Natural killer cell (primary cell): ENCODE measurements around the gene PIGU. TPM values are rescaled to one million over a fixed set of nuclear protein-coding genes. Genes with fewer than 3 reads are reported as not detected.
A peak's percentile ranks its signal among the peaks of the same experiment; 100 is the strongest.

Experiments used
- ATAC-seq, 3 donors: fragments of 150-1000 bp in 2 of 3; fragments of 200-7000 bp in 1 of 3; cut with Tn5 transposase; 1 replicate in 1 of 3; 2 replicates in 2 of 3; pipeline ENCODE4 v1.10.0; 2021; ENCODE audit warnings: mild to moderate bottlenecking in 2 of 3, moderate library complexity in 2 of 3
- DNase-seq, 2 donors: peaks; one replicate each; pipeline versions ENCODE4 v3.0.0 to v3.0.0-alpha.2; 2013 to 2021; ENCODE audit warnings: mixed read lengths in 1 of 2
- H3K27ac ChIP-seq: one replicate; pipeline ENCODE4 v1.5.1; 2013; ENCODE audit warnings: mild to moderate bottlenecking, low read length
- H3K27me3 ChIP-seq: one replicate; pipeline ENCODE4 v1.6.1; 2013; ENCODE audit warnings: low read length; ENCODE audit not compliant: control insufficient read depth, insufficient read depth
- H3K36me3 ChIP-seq: one replicate; pipeline ENCODE4 v1.6.1; 2013; ENCODE audit warnings: low read length; ENCODE audit not compliant: control insufficient read depth, insufficient read depth
- H3K4me1 ChIP-seq: one replicate; pipeline ENCODE4 v1.6.1; 2013; ENCODE audit warnings: low read length; ENCODE audit not compliant: control insufficient read depth, insufficient read depth
- H3K4me3 ChIP-seq: one replicate; pipeline ENCODE4 v1.5.1; 2013; ENCODE audit warnings: low read length
- H3K9me3 ChIP-seq: one replicate; pipeline ENCODE4 v1.6.1; 2013; ENCODE audit warnings: low read length; ENCODE audit not compliant: control insufficient read depth, insufficient read depth
- H3K27ac Mint-ChIP-seq, 2 donors: one replicate each; pipeline ENCODE4 v1.8.0; 2022; ENCODE audit warnings: mild to moderate bottlenecking in 2 of 2, mixed read lengths in 2 of 2, moderate library complexity in 1 of 2
- H3K27me3 Mint-ChIP-seq, 2 donors: one replicate each; pipeline ENCODE4 v1.8.0; 2022; ENCODE audit warnings: low read depth in 2 of 2, mixed read lengths in 2 of 2
- H3K36me3 Mint-ChIP-seq: one replicate; pipeline ENCODE4 v1.8.0; 2022; ENCODE audit warnings: mixed read lengths
- H3K4me1 Mint-ChIP-seq, 2 donors: one replicate each; pipeline ENCODE4 v1.8.0; 2022; ENCODE audit warnings: mixed read lengths in 2 of 2
- H3K4me3 Mint-ChIP-seq: one replicate; pipeline ENCODE4 v1.8.0; 2022; ENCODE audit warnings: mild to moderate bottlenecking, moderate library complexity, mixed read lengths
- H3K9me3 Mint-ChIP-seq, 2 donors: one replicate each; pipeline ENCODE4 v1.8.0; 2022; ENCODE audit warnings: mixed read lengths in 2 of 2
- CTCF ChIP-seq: fragments of 200-600 bp; IDR thresholded peaks from one replicate; pipeline ENCODE4 v1.8.0; 2022; ENCODE audit warnings: antibody characterized with exemption
- WGBS: methylation state at CpG from one replicate; pipeline ENCODE4 v1.1.7; 2013; ENCODE audit warnings: missing lambda C conversion rate; ENCODE audit not compliant: insufficient coverage; 5-methylcytosine and 5-hydroxymethylcytosine counted together
- intact Hi-C: fragments of 100-400 bp; cut with micrococcal nuclease; formaldehyde crosslinking; loops from one replicate; pipeline ENCODE4 v1.14.2; 2022
- total RNA-seq, 4 donors: library from RNA; stranded (reverse); fragments of 120-200 nt in 1 of 4; gene quantifications; one replicate each; pipeline versions ENCODE4 v1.2.3 to v1.2.4, GENCODE V29; 2013 to 2022

Gene PIGU
- total RNA-seq, 3 donors from 2014 or later (not counting 1 experiment from before 2014, with no cell fraction given), result 7.0 to 11.1 (median 8.2) TPM

- H3K9me3 ChIP-seq, result no peaks in the 10 kb centered on the region
- no peaks in the 10 kb centered on the region for H3K36me3 ChIP-seq
- 95% methylated on average over 22 of the region's 22 CpGs for WGBS
- no peaks in the 10 kb centered on the region for H3K36me3 Mint-ChIP-seq
- no peaks in the 10 kb centered on the region for H3K27me3 Mint-ChIP-seq
- no peak overlapping the region for H3K27ac ChIP-seq
- no peak for ATAC-seq
- H3K27ac Mint-ChIP-seq, result no peak overlapping the region
- no peak overlapping the region for H3K4me3 Mint-ChIP-seq
- DNase-seq, result no peak
- no peaks in the 10 kb centered on the region for H3K9me3 Mint-ChIP-seq
- H3K4me3 ChIP-seq, result no peak overlapping the region
- intact Hi-C loops, result no loop called here
- H3K27me3 ChIP-seq, result no peaks in the 10 kb centered on the region
- H3K4me1 ChIP-seq, result no peaks in the 10 kb centered on the region
- H3K4me1 Mint-ChIP-seq, result peaks cover 9 to 11% of the 10 kb centered on the region in 2 donors
- no peak for TF ChIP-seq CTCF
These were observed 128.9 kb downstream of the PIGU start for GRCh38 chr20:34547844-34548613.

- TF ChIP-seq CTCF, result no peak
- Histone ChIP-seq H3K4me1 (no peaks in the 10 kb centered on the region), H3K27me3 (no peaks in the 10 kb centered on the region), H3K36me3 (peaks cover 3% of the 10 kb centered on the region), H3K9me3 (no peaks in the 10 kb centered on the region), H3K4me3 (no peak overlapping the region), H3K27ac (no peak overlapping the region)
- H3K9me3 Mint-ChIP-seq, result no peaks in the 10 kb centered on the region
- no peak overlapping the region for H3K4me3 Mint-ChIP-seq
- H3K27me3 Mint-ChIP-seq, result no peaks in the 10 kb centered on the region
- no peaks in the 10 kb centered on the region for H3K36me3 Mint-ChIP-seq
- H3K27ac Mint-ChIP-seq, result no peak overlapping the region
- peaks cover 9 to 11% of the 10 kb centered on the region in 2 donors for H3K4me1 Mint-ChIP-seq
- DNase-seq (no peak), ATAC-seq (no peak)
- intact Hi-C loops, result no loop called here
- 95% methylated on average over 11 of the region's 11 CpGs for WGBS
These were observed 130.1 kb downstream of the PIGU start for GRCh38 chr20:34546751-34547181.

- Mint-ChIP-seq H3K36me3 (peaks cover 9% of the 10 kb centered on the region), H3K4me1 (peaks cover 16 to 26% of the 10 kb centered on the region in 2 donors), H3K4me3 (peak overlapping the region; percentile 60), H3K9me3 (no peaks in the 10 kb centered on the region), H3K27ac (peak overlapping the region in 1 of 2 donors; percentile 11), H3K27me3 (no peaks in the 10 kb centered on the region)
- TF ChIP-seq CTCF, result no peak
- no peaks in the 10 kb centered on the region for H3K9me3 ChIP-seq
- H3K27me3 ChIP-seq, result no peaks in the 10 kb centered on the region
- DNase-seq, result peak in 1 of 2 donors; percentile 33
- ATAC-seq, result peak; percentile 53 to 64 (median 61)
- peaks cover 16% of the 10 kb centered on the region for H3K4me1 ChIP-seq
- no peak overlapping the region for H3K27ac ChIP-seq
- peaks cover 17% of the 10 kb centered on the region for H3K36me3 ChIP-seq
- WGBS, result 19% methylated on average over 19 of the region's 19 CpGs
- intact Hi-C loops, result no loop called here
- H3K4me3 ChIP-seq, result no peak overlapping the region
These were observed 132.6 kb downstream of the PIGU start for GRCh38 chr20:34544109-34544796.
